ENCODE measurements around the gene MMP7.

Gene MMP7

GRCh38 chr11:102530558-102530957, at the start of gene MMP7:
TSS of gene MMP7 (minus strand) at chr11:102530747. CDS start at chr11:102530700, 47 bp downstream.
- DNase-seq = no peak

- no peak for DNase-seq
Measured at GRCh38 chr11:102577723-102578122, 47.2 kb upstream of the MMP7 start.

- DNase-seq = no peak
Measured at GRCh38 chr11:102577182-102577581, 46.6 kb upstream of the MMP7 start.

GRCh38 chr11:102576350-102576749, 45.8 kb upstream of the MMP7 start:
- no peak for DNase-seq

GRCh38 chr11:102575012-102575411, 44.5 kb upstream of the MMP7 start:
- DNase-seq = no peak

- DNase-seq = no peak
Measured at GRCh38 chr11:102573851-102574250, 43.3 kb upstream of the MMP7 start.

GRCh38 chr11:102572554-102573220, 42.1 kb upstream of the MMP7 start:
- DNase-seq = no peak

GRCh38 chr11:102568851-102569250, 38.3 kb upstream of the MMP7 start:
- no peak for DNase-seq

GRCh38 chr11:102566112-102566511, 35.6 kb upstream of the MMP7 start:
- DNase-seq = no peak

- no peak for DNase-seq
Measured at GRCh38 chr11:102564110-102564509, 33.6 kb upstream of the MMP7 start.

GRCh38 chr11:102561636-102562035, 31.1 kb upstream of the MMP7 start:
- no peak for DNase-seq

GRCh38 chr11:102560555-102561011, 30.0 kb upstream of the MMP7 start:
- DNase-seq = no peak

- DNase-seq = no peak
Measured at GRCh38 chr11:102559839-102560238, 29.3 kb upstream of the MMP7 start.

GRCh38 chr11:102555091-102555490, 24.5 kb upstream of the MMP7 start:
- no peak for DNase-seq

GRCh38 chr11:102553835-102554282, 23.3 kb upstream of the MMP7 start:
- no peak for DNase-seq

GRCh38 chr11:102552447-102553194, 22.1 kb upstream of the MMP7 start:
- DNase-seq = no peak

GRCh38 chr11:102552020-102552419, 21.5 kb upstream of the MMP7 start:
- DNase-seq = no peak

GRCh38 chr11:102551169-102551781, 20.7 kb upstream of the MMP7 start:
- no peak for DNase-seq

GRCh38 chr11:102546923-102547471, 16.4 kb upstream of the MMP7 start:
- no peak for DNase-seq

GRCh38 chr11:102546427-102546826, 15.9 kb upstream of the MMP7 start:
- DNase-seq = no peak

GRCh38 chr11:102545701-102546100, 15.2 kb upstream of the MMP7 start:
- no peak for DNase-seq

- no peak for DNase-seq
Measured at GRCh38 chr11:102544594-102544993, 14.0 kb upstream of the MMP7 start.

GRCh38 chr11:102539567-102539966, 9.0 kb upstream of the MMP7 start:
- DNase-seq = no peak

GRCh38 chr11:102538932-102539331, 8.4 kb upstream of the MMP7 start:
- DNase-seq = no peak
